NCI-H345 treated with DMSO at 0.1 percent for 48 hours (cell line): ENCODE data around the gene KCNQ4.
A peak's percentile ranks its signal among the peaks of the same experiment; 100 is the strongest.

Experiments
- DNase-seq: peaks from one replicate; lab custom pipeline; 2025; ENCODE audit not compliant: unreplicated experiment; lab: John Stamatoyannopoulos, UW

The KCNQ4 gene

DNA sequence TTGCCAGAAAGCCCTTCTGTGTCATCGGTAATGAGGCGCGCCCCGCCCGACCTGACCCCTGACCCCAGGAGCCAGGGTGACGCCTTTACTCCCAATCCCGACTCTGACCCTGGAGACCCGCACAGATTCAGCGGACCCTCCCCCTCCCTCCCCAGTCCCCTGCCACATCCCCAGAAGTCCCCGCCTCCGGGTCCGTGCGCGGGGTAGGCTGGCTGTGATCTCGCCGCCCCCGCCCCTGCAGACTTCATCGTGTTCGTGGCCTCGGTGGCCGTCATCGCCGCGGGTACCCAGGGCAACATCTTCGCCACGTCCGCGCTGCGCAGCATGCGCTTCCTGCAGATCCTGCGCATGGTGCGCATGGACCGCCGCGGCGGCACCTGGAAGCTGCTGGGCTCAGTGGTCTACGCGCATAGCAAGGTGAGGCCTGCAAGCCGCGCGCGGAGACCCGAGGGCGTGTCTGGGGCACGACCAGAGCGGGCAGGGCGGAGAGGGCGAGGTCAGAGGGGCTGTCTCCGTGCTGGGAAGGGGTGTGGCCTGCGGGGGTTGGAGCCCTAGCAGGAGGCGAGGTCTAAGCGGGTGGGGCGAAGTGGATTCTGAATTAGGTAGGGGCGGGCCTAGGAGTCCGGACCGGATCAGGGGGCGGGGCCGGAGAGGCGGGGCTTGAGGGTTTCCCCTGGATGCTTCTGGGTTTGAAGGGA lies 34.8 kb downstream of the KCNQ4 start:
- peak; percentile 16 for DNase-seq

DNA sequence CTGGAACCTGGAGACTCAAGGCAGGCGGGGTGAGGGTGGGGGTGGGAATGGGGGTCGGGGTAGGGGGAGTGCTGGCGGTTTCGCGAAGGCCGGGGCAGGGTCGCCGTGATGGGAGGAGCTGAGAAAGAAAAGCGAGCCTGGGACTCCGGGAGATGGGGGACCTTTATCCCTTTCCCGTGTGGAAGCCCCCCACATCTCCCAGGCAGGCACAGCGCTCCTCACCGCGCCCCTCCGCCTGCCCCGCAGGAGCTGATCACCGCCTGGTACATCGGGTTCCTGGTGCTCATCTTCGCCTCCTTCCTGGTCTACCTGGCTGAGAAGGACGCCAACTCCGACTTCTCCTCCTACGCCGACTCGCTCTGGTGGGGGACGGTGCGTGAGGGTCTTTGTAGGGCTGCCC lies 35.5 kb downstream of the KCNQ4 start:
- no peak for DNase-seq

DNA sequence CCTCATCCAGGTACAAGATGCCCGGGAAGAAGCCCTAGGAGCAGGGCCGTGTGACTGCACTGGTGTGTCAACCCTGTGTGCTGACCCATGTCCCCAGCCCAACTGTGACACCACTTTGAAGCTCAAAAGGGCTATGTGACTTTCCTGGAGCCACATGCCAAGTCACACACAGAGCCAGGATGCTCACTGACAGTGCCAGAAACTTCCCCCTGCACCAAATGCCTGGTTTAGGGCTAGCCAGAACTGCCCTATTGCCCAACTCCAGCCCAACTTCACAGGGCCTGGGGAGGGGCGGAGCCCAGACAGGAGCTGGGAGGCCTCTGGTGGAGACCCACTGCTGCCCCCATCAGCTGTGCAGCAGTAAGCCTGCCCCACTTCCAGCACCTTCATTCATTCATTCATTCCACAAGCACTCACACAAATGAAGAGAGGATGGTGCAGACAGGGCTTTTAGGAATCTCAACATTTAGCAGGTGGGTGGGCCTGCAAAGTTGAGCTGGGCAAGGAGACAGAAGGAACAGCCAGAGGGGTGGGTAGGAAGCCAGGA lies 36.7 kb downstream of the KCNQ4 start:
- DNase-seq: no peak

DNA sequence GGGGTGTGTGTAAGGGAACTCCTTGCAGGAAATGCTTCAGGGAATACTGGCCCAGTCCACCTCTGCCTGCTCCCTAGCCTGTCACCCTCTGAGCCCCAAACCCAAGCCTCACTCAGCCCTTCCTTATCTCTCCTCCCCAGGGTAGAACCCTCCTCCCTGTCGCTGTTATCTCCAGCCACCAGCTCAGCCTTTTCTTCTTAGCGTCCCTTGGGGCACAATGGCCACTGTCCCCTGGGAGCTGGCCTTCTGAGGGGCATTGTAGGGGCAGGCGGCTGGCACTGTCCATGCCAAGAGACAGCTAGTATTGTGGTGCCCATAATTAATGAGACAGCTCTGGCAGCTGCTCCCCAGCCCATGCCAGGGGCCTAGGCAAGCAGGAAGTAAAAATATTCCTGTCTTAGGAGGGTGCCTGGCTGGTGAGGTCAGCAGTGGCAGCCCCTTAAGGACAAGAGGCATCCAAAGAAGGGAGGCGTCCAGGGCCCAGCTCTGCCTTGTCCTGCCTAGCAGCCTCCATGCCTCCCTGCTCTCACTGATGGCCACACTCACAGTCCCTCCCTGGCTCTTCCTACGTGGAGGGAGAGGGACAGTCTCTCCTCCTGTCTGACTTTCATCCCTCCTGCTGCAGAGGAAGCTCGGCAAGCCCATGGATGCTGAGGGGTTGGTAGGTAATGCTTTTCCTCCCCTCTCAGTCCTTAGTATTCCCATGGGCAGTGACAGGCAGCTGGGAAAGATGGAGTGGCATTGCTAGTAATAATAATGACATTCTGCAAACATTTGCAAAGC lies 37.5 kb downstream of the KCNQ4 start:
- no peak for DNase-seq

DNA sequence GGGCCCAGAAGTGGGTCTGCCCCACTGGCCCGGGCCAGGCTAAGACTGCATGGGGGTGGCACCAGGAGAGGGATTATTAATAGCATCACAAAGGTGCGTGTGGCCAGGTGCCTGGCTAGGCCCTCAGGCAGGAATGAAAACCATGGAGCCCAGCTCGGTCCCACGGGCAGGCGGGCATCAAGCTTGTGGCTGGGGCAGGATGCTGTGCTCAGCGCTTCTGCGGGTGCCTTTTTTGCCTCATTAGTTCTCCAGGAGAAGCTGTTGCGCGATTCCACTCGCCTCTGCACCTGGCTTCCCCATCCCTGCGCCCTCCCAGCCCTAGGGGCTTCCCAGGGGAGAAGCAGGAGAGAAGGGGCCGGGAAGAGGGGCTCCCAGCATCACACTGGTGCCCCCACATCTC lies 39.3 kb downstream of the KCNQ4 start:
- DNase-seq: no peak

DNA sequence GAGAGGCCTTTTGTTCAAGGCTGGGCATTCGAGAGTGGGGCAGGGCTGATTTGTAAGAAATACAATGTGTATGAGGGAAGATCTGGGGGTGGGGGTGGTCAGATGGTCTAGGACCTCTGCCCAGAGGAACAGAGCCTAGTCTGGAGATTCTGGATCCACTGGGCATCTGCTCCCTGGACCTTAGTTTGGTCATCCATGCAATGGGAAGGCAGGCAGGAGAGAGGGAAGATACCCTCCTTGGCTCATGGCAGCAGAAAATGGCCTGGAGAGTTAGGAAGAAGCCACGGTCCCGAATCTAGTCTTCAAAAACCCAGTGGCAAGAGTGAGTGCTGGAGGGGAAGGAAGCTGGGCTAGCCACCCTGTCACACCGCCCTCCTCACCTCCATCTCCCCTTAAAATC lies 39.8 kb downstream of the KCNQ4 start:
- DNase-seq: no peak

DNA sequence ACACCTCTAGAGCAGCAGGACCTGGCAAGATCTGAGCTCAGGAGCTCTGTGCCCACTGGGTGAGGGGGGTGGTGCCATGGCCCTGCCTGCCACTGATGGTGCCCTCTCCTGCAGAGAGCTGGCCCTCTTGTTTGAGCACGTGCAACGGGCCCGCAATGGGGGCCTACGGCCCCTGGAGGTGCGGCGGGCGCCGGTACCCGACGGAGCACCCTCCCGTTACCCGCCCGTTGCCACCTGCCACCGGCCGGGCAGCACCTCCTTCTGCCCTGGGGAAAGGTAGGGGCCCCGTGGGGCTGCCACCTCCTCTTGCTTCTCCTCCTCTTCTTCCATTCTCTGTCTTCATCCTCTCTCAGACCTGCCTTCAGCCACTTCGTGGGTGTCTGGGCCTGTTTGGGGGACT lies 40.4 kb downstream of the KCNQ4 start:
- no peak for DNase-seq

DNA sequence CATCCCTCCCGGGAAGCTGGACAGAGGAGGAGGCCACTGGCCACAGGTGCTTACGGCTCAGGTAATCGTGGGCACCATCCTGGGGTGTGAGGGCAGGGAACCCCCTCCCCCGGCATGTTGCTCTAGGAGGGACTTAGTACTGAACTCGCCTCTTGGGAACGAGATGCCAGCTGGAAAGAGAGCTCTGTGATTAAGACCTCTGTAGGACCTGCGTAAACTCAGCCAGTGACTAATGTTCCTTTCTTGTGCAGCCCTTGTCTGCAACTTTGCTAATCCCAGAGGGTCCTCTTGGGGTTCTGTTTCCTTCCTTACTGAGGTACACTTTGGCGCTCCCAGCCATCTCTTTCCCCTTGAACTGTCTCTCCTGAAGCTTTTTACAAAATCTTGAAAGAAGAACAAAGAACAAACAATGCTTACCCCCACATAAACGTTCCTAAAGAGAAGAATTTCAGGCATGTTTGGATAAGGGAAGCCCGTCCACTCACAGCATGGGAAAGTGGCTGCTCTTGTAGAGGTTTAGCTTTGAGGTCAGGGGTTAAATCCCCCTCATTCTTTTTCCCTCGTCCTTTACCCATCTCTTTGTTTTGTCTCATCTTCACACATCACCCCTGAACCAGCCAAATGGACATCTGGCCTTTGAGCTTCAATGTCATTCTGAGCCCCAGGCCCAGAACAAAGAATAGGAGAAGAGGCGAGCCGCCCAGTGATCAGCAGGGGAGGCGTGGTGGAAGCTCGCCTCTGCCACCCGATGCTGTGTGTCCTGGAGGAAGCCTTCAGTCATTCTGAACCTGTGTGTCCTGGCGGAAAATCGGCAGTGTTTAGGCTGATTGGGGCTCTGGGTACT lies 41.2 kb downstream of the KCNQ4 start:
- DNase-seq: no peak

DNA sequence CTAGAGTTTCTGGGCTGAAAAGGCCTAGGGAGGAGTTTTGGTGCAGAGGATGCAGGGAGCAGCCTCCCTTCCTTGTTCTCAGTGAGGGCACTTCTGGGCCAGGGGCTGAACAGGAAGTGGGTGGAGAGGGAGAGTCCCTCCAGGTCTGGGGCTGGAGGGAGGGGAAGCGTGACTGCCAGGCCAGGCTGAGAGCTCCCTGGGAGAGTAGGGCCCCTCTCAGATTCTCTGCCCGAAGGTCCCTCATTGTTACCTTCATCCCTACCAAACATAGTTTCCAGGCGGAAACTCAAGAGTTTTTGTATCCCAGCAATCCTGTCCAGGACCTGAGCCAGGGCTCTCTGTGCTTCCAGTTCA lies 41.8 kb downstream of the KCNQ4 start:
- DNase-seq: no peak

DNA sequence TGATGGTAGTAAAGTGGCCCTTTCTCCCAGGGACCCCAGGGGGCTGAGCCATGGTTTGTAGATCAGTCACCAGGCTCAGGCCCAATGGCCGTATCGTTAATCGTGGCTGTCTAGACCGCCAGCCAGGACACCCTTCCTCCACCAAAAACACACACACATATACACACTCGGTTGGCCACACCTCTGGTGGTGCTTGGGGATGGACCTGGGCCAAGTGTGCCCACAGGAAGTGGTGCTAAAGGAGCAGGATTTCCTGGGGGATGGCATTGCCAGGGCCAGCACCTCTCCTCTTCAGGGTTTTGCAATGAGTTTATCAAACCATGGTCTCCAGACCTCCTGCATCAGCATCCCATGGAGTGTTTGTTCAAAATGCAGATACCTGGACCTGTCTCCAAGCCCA lies 42.4 kb downstream of the KCNQ4 start:
- DNase-seq: no peak

DNA sequence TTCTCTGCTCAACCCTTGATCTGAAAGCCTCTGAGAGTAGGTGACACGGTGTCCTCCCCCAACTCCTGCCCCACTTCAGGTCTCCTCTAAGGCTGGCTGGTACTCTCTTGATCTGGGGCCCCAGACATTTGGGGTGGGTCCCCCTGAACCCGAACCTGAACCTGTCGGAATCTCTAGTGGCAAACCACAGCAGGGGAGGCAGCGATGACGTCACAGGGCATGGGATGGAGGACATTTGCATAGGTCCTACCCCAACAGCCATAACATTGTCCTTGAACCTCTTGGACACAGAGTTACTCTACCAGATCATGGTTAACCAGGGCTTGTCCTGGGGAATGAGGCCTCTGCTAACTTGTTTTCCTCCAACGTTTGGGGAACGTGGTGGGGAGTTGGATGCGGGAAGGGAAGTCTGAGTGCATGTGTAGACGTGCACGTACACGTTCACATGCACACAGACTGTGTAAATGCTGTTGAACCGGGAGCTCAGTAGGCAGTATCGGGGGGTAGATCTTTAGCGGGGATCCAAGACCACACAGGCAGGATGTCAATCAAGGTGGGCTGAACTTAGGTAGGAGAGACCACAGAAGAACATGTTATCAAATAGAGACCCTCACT lies 46.2 kb downstream of the KCNQ4 start:
- DNase-seq: no peak

DNA sequence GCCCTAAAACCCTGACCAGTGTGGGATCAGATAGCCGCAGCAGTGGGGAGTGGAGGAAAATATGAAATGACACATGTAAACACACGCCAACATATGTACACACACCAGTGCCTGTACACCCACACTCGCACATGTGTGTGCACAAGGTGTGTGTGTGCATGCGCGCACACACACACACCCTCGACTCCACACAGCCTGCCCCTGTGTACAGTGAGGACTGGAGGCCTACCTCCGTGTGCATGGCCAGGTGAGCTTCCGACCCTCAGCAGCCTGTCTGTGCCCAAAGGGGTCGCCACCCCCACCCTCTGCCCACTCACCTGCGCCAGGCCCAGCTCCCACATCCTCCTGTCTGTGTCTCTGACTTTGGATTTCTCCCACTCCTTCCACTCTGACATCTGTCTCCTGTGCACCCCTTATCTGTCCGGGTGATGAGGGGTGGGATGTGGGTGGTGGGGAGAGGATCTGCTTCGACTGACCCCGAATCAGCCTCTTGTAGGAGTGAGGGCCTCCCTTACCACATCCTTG lies 46.9 kb downstream of the KCNQ4 start:
- no peak for DNase-seq

DNA sequence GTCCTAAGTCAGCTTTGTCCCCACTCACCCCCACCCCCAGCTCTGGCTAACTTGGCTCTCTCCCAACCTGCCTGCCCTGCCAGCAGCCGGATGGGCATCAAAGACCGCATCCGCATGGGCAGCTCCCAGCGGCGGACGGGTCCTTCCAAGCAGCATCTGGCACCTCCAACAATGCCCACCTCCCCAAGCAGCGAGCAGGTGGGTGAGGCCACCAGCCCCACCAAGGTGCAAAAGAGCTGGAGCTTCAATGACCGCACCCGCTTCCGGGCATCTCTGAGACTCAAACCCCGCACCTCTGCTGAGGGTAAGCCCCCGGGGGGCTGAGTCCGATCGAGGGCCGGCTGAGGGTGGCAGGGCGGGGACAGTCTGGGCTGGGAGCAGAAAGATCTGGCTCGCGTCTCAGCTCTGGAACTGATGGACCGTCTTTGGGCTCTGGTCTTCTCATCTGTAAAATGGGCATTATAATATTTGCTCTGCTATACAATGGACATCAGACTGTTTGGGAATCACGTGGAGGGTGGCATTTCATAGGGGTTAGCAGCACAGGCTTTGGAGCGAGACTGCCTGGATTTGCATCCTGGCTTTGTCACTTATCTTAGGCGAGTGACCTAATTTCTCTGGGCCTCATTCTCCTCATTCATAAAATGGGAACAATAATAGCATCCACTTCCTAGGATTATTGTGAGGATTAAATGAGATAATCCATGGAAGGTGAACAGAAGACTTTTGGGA lies 47.6 kb downstream of the KCNQ4 start:
- no peak for DNase-seq

DNA sequence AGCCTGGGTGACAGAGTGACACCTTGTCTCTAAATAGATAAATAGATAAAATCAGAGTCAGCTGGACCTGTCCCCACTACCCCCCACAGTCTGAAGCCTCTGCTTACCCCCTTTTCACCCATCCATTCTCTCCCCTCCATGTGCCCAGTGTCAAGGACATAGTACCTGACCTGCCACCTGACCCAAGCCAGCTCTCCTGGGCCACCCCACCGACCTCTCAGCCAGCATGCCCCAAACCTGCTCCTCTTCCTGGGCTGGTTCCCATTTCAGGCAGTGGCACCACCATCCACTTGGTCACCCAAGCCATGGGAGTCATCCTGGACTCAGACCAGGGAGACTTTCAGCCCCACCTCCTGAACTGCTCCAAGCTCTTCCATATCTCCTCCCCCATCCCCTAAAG lies 50.4 kb downstream of the KCNQ4 start:
- DNase-seq: no peak

DNA sequence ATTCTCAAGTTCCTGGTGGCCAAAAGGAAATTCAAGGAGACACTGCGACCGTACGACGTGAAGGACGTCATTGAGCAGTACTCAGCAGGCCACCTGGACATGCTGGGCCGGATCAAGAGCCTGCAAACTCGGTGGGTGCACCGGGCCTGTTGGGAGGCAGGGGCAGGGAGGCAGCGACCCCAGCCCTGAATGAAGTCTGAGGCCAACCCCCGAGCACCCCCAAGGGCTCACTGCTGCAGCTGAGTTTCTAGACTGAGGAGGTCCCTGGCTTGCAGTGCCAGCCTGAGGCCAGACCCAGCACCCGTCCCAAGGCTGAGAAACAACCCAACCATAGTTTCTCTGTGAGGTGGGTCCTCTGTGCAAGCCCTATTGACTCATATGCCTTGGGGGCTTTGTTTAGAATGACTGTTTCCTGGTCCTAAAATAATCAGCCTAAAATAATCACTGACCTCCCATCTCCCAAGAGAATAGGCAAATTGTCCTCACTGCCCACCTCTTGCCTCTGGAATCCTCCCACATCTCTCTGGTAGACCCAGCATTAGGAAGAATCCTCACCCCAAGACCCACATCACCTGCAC lies 51.5 kb downstream of the KCNQ4 start:
- no peak for DNase-seq

DNA sequence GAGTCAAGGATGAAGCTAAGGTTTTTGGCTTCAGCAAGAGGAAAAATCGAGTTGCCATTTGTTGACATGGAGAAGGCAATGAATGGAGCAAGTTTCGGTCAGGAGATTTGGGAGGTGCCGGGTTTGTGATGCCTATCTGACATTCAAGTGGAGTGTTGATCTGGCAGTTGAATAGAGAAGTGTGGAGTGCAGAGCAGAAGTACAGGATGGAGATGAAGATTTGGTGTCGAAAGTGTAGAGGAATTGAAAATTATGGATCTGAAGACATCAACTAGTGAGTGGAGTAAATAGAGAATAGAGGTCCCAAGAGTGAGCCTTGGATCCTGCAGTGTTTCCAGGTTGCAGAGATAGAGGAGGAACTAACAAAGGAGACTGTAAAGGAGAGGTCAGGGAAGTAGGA lies 52.7 kb downstream of the KCNQ4 start:
- DNase-seq: no peak

DNA sequence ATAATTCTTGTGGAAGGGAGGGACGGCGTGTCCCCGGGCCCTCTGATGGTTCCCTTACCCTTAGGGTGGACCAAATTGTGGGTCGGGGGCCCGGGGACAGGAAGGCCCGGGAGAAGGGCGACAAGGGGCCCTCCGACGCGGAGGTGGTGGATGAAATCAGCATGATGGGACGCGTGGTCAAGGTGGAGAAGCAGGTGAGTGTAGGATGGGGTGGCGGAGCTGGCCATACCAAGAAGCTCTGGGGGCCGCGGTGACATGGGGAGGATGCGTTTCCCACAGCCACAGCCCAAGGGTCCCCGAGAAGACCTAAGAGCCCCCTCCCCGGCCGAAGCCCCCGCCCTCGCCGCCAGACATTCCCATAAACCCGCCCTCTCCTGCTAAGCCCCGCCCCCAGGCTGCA lies 54.0 kb downstream of the KCNQ4 start:
- no peak for DNase-seq

DNA sequence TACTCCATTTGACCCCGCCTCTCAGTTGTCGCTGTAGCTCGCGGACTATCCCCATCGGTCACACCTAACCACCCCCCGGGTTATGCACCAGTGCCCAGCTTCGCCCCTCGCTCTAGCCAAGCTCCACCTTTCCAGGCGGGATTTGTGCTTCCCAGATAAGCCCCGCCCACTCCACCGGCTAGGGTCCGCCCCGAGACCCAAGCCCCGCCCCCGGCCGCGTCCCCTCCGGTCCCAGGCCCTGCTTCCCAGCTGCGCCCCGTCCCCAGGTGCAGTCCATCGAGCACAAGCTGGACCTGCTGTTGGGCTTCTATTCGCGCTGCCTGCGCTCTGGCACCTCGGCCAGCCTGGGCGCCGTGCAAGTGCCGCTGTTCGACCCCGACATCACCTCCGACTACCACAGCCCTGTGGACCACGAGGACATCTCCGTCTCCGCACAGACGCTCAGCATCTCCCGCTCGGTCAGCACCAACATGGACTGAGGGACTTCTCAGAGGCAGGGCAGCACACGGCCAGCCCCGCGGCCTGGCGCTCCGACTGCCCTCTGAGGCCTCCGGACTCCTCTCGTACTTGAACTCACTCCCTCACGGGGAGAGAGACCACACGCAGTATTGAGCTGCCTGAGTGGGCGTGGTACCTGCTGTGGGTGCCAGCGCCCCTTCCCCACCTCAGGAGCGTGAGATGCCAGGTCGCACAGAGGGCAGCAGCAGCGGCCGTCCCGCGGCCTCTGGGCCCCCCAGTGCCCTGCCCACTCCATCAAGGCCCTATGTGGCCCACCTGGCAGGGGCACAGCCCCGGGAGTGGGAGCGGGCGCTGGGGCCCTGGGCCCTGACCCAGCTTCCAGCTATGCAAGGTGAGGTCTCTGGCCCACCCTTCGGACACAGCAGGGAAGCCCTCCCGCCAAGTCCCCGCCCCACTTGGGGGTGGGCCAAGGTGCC lies 54.7 kb downstream of the KCNQ4 start:
- no peak for DNase-seq
